Gastrocnemius medialis (tissue), 4 donors: ENCODE results near the gene YTHDC2. TPM values are rescaled to one million over a fixed set of nuclear protein-coding genes. Genes with fewer than 3 reads are reported as not detected.

ENCODE experiments used
- ATAC-seq, 2 donors: fragments of 150-250 bp; one replicate each; pipeline ENCODE4 v1.9.1; 2016
- DNase-seq, 2 donors: peaks; one replicate each; pipeline ENCODE4 v3.0.0-alpha.2; 2019
- H3K27ac ChIP-seq, 4 donors: fragments of 200-600 bp; sonication (generic); 1 replicate in 1 of 4; 2 replicates in 3 of 4; pipeline ENCODE4 v1.5.1; 2016 to 2018; ENCODE audit warnings: mild to moderate bottlenecking in 2 of 4, moderate library complexity in 1 of 4
- H3K27me3 ChIP-seq, 3 donors: fragments of 200-600 bp; sonication (generic) in 2 of 3; 1 replicate in 1 of 3; 2 replicates in 2 of 3; pipeline versions ENCODE4 v1.5.1 to v1.6.0; 2016 to 2019; ENCODE audit warnings: mild to moderate bottlenecking in 1 of 3, moderate library complexity in 1 of 3
- H3K36me3 ChIP-seq, 2 donors: fragments of 200-600 bp; sonication (generic) in 1 of 2; one replicate each; pipeline ENCODE4 v1.5.1; 2017 to 2018
- H3K4me1 ChIP-seq, 2 donors: fragments of 200-600 bp; sonication (generic) in 1 of 2; one replicate each; pipeline ENCODE4 v1.5.1; 2016 to 2017; ENCODE audit warnings: mild to moderate bottlenecking in 2 of 2
- H3K4me3 ChIP-seq, 4 donors: fragments of 200-600 bp; sonication (generic) in 3 of 4; 1 replicate in 1 of 4; 2 replicates in 3 of 4; pipeline ENCODE4 v1.5.1; 2016 to 2019; ENCODE audit warnings: mild to moderate bottlenecking in 2 of 4
- H3K9me3 ChIP-seq, 3 donors: fragments of 200-600 bp; sonication (generic) in 2 of 3; 1 replicate in 1 of 3; 2 replicates in 2 of 3; pipeline ENCODE4 v1.5.1; 2016 to 2019
- POLR2A ChIP-seq, 2 donors: fragments of 450-650 bp; IDR thresholded peaks; one replicate each; pipeline ENCODE4 v1.6.1; 2017; ENCODE audit warnings: antibody characterized with exemption in 2 of 2, mild to moderate bottlenecking in 2 of 2, moderate library complexity in 2 of 2
- in situ Hi-C, 4 donors: fragments of 200-750 bp; cut with MboI; loops; one replicate each; pipeline versions ENCODE4 v1.15.0 to v1.8.0; 2017; ENCODE audit warnings: low sequenced_read_pairs in 4 of 4
- intact Hi-C: fragments of 100-400 bp; cut with DNase I; formaldehyde crosslinking; loops from one replicate; pipeline ENCODE4 v1.15.1; 2023; ENCODE audit warnings: low total_unique reads
- total RNA-seq, 4 donors: library from RNA; depleted of rRNA; stranded (reverse); fragments of >200 nt; gene quantifications; one replicate each; pipeline versions ENCODE4 v1.1.0 to v1.2.3, GENCODE V29; 2016
- TF ChIP-seq, protein P1 (sequence below), 5 experiments: fragments of 450-650 bp in 3 of 5; fragments of 200-600 bp in 2 of 5; sonication (generic) in 2 of 5; IDR thresholded peaks in 4 of 5; conservative IDR thresholded peaks in 1 of 5; 1 replicate in 4 of 5; 2 replicates in 1 of 5; pipeline ENCODE4 v1.5.1; 2016 to 2019; ENCODE audit warnings: antibody characterized with exemption in 5 of 5, mild to moderate bottlenecking in 3 of 5, moderate library complexity in 3 of 5

Gene YTHDC2
- total RNA-seq, 4 donors from 2014 or later = 9.0 to 22.7 (median 15.3) TPM

DNA sequence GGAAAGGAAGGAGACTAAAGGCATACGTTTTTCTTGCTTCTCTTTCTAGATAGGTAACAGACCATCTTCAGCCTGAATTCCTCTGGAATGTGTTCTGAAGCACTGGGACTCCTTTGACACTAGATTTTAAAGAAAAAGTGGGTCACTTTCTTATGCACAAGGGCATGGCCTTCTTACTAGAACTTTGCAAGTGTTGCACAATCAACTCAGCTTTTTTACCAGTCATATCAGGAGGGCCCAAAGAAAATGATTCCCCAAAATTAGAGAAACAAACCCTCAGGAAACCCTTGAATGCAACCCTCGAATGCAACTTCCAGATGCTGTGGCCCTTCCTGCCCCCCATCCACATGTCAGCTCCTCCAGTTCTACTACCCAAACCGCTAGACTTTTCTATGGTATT, 93.9 kb downstream of the YTHDC2 start:
- H3K27ac ChIP-seq = no peak overlapping the region
- no peaks in the 10 kb centered on the region for H3K4me1 ChIP-seq
- DNase-seq (no peak), ATAC-seq (no peak)
- TF ChIP-seq, protein P1, sequence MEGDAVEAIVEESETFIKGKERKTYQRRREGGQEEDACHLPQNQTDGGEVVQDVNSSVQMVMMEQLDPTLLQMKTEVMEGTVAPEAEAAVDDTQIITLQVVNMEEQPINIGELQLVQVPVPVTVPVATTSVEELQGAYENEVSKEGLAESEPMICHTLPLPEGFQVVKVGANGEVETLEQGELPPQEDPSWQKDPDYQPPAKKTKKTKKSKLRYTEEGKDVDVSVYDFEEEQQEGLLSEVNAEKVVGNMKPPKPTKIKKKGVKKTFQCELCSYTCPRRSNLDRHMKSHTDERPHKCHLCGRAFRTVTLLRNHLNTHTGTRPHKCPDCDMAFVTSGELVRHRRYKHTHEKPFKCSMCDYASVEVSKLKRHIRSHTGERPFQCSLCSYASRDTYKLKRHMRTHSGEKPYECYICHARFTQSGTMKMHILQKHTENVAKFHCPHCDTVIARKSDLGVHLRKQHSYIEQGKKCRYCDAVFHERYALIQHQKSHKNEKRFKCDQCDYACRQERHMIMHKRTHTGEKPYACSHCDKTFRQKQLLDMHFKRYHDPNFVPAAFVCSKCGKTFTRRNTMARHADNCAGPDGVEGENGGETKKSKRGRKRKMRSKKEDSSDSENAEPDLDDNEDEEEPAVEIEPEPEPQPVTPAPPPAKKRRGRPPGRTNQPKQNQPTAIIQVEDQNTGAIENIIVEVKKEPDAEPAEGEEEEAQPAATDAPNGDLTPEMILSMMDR (IDR thresholded peaks at IDR 0.05 in 4 of 5, conservative IDR thresholded peaks at IDR 0.05 in 1 of 5) = no peak
- no peak for TF ChIP-seq POLR2A (IDR thresholded peaks at IDR 0.05)
- H3K9me3 ChIP-seq = no peaks in the 10 kb centered on the region
- H3K4me3 ChIP-seq = no peak overlapping the region
- in situ Hi-C loops = loop anchor here in 3 of 4 donors (10.0 to 25.0 kb wide), 4 partner anchors 223 to 603 kb away; no protein-coding TSS in a partner anchor
- H3K27me3 ChIP-seq = peaks cover 0 to 6% (median 0%) of the 10 kb centered on the region in 3 donors
- H3K36me3 ChIP-seq = no peaks in the 10 kb centered on the region
- intact Hi-C loops = loop anchor here (10.0 kb wide), 1 partner anchor 1637 kb away; no protein-coding TSS in a partner anchor

DNA sequence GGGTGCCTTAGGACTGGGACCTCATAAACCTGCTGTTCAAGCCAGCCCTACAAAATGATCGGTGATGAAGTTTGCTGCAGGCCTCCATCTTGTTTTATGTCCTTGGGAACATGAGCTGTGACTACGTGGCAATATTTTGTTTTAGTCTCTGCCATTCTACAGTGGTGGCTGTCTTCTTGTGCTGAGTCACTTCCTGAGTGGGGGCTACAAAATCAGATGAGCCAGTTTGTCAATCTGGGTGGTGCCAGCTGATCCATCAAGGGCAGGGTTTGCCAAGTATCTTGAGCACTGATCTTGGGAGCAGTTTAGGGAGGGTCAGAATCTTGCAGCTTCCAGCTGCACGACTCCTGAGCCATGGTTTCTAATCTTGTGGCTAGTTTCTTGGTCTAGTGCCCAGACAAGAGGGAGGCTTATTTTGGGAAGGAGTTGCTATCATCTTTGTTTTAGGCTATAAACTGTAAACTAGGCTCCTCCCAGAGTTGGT, 94.7 kb downstream of the YTHDC2 start:
- TF ChIP-seq, protein P1 (IDR thresholded peaks at IDR 0.05 in 4 of 5, conservative IDR thresholded peaks at IDR 0.05 in 1 of 5) = no peak
- no peak for TF ChIP-seq POLR2A (IDR thresholded peaks at IDR 0.05)
- Histone ChIP-seq H3K36me3 (no peaks in the 10 kb centered on the region), H3K27me3 (peaks cover 0 to 6% (median 0%) of the 10 kb centered on the region in 3 donors), H3K27ac (no peak overlapping the region), H3K4me3 (no peak overlapping the region), H3K4me1 (no peaks in the 10 kb centered on the region), H3K9me3 (no peaks in the 10 kb centered on the region)
- no peak for DNase-seq
- ATAC-seq = no peak
- in situ Hi-C loops (loop anchor here in 3 of 4 donors (10.0 to 25.0 kb wide), 4 partner anchors 223 to 603 kb away; no protein-coding TSS in a partner anchor), intact Hi-C loops (loop anchor here (10.0 kb wide), 1 partner anchor 1637 kb away; no protein-coding TSS in a partner anchor)

DNA sequence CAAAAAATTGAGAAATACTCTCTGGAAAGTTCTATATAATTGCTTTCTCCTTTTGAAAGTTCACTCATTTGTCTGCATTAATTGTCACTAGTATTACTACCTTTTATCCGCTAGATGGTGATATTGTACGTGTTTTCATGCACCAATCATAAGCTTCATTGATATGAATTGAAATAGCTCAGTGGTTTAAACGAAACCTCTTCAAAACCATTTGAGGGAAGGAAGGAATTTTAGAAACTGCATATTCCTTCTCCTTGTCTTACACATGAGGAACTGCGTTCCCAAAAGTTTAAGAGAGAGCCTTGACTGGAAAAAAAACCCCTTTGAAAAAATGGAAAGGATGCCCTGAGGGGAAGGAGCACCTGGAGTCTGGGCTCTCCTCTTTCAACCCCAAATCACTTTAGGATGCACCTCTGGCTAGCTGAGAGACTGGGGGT, 98.6 kb downstream of the YTHDC2 start:
- in situ Hi-C loops = loop anchor here in 2 of 4 donors (10.0 to 25.0 kb wide), 3 partner anchors 250 to 833 kb away; no protein-coding TSS in a partner anchor

DNA sequence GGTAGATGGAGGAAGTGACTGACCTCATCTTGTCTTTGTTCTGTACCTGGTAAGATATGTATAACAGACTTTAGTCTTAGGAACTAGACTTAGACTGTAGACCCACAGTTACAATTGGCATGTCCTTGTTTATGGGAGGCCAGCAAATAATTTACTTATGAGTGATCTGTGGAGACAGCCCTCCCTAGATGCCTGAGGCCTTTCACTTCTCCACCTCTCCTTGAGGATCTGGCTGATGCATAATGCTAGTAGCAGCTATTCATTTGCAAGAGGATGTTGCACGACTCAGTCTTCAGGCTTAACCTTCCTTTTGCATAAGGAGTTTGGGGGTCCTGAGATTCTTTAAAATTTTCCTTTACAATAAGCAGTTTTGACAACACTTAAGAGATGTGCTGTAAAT, 100.7 kb downstream of the YTHDC2 start:
- Histone ChIP-seq H3K36me3 (no peaks in the 10 kb centered on the region), H3K27me3 (no peaks in the 10 kb centered on the region), H3K27ac (no peak overlapping the region), H3K9me3 (no peaks in the 10 kb centered on the region), H3K4me1 (no peaks in the 10 kb centered on the region), H3K4me3 (no peak overlapping the region)
- TF ChIP-seq, protein P1 (IDR thresholded peaks at IDR 0.05 in 4 of 5, conservative IDR thresholded peaks at IDR 0.05 in 1 of 5) = no peak
- no peak for TF ChIP-seq POLR2A (IDR thresholded peaks at IDR 0.05)
- intact Hi-C loops (no loop called here), in situ Hi-C loops (loop anchor here in 2 of 4 donors (10.0 to 25.0 kb wide), 3 partner anchors 252 to 831 kb away; no protein-coding TSS in a partner anchor)
- ATAC-seq (no peak), DNase-seq (no peak)

More for the DNA sequence above, 98.6 kb downstream of the YTHDC2 start:
- Histone ChIP-seq H3K27me3 (no peaks in the 10 kb centered on the region), H3K9me3 (no peaks in the 10 kb centered on the region), H3K4me1 (no peaks in the 10 kb centered on the region), H3K36me3 (no peaks in the 10 kb centered on the region), H3K4me3 (no peak overlapping the region), H3K27ac (no peak overlapping the region)
- DNase-seq (no peak), ATAC-seq (peak; percentile 42 to 56)
- intact Hi-C loops = loop anchor here (1.0 kb wide), 1 partner anchor 838 kb away; no protein-coding TSS in a partner anchor
- TF ChIP-seq, protein P1 (IDR thresholded peaks at IDR 0.05 in 4 of 5, conservative IDR thresholded peaks at IDR 0.05 in 1 of 5) = peak; percentile 15 to 68 (median 54)
- no peak for TF ChIP-seq POLR2A (IDR thresholded peaks at IDR 0.05)
